NCI-H774 (cell line): ENCODE results near the gene GARIN3.

ENCODE experiments used
- DNase-seq: peaks from one replicate; lab custom pipeline; 2025; lab: John Stamatoyannopoulos, UW

GARIN3 gene

DNA sequence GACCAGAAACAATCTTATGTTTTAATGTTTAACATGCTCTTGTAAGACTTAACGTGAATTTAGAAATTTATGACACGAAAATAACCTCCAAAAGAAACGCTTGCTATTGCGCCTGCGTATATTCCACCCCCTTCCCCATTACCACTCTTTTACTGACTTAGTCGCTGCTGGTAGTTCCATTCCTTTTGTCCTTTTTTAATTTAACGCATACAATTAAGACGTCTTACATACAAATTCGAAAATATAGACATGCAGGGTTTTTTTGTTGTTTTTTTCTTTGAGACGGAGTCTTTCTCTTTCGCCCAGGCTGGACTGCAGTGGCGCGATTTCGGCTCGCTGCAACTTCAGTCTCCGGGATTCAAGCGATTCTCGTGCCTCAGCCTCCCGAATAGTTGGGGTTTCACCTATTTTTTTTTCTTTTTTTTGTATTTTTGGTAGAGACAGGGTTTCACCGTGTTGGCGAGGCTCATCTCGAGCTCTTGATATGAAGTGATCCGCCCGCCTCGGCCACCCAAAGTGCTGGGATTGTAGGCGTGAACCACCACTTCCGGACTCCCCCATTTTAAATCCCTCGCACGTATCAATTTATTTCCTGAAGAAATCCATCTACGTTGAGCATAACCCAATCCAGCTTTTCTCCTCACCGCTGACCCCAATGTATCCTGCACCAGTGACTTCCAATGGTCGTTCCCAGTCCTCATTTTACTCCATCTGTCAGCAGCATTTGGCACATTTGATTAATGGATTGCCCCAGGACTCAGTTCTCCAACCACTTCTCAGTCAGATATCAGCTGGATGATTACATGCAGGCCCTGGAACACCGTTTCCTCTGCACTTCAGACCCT lies 22.7 kb downstream of the GARIN3 start:
- DNase-seq = peak; percentile 10

DNA sequence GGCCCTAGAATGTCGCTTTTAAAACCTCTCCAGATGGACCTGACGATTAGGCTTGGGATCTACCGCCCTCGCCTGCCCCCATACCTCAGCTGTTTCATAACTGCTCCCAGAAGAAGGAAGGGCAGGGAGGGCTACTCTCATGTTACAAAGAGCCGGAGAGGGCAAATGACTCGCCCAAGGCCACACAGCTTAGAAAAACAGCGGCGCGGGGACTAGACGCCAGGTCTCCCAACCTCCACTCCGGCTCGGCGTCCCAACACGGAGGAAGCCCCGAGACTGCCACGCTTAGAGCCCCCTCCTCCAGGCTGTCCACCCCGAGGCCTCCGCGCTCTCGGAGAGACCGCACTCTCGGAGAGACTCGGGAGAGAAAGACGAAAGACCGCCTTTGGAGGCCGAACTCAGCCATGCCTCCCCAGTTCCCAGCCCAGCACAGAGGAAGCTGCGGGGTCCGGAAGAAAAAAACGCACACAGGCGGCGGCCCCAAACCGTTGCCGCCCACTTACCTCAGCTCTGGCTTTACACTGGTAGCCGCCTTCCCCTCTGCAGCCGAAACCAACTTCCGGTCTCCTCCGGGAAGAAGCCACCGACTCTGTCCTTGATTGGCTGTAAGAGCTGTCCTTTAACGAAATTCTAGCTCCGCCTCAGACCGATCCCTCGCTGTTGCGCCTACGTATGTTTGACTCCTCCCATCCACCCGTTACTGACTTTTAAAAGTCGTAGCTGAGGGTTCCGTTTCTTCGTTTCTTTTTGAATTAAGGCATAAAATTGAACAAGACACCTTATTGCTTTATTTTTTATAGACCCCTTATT lies 23.5 kb downstream of the GARIN3 start, which contains the start of gene MED7:
MED7 (minus strand) TSS at position 549 of the 810 bp plus-strand sequence. CDS start 3,434 bp downstream, outside the sequence.
- peak; percentile 98 for DNase-seq

DNA sequence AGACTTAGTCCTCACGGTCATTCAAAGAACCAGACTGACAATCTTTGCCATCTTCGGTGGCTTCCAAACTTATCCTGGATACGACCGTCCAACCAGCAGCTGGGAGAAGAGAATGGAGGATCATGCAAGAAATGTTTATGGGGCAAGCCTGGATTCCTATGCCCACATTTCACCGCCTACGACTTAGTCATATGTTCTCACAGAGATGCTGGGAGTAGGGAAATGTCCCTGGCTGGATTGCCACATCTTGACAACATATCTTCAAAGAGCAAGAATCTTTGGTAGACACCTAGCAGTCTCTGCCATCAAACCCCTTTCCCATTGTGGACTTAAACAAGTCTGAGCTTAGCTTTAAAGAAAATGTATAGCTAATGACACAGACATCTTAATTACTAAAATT lies 28.4 kb downstream of the GARIN3 start:
- no peak for DNase-seq

DNA sequence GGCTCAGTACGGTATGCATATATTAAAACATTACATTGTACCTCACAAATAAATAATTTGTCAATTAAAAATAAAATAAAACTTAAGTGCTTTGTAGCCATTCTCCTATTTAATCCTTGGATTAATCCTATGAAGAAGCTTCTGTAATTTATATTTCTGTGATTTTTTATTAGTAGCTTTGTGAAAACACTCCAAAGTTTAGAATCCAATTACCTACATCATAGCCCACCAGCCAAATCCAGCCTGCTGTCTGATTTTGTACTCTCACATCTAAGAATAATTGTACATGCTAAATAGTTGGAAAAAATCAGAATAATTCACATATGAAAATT lies 33.8 kb downstream of the GARIN3 start:
- no peak for DNase-seq

DNA sequence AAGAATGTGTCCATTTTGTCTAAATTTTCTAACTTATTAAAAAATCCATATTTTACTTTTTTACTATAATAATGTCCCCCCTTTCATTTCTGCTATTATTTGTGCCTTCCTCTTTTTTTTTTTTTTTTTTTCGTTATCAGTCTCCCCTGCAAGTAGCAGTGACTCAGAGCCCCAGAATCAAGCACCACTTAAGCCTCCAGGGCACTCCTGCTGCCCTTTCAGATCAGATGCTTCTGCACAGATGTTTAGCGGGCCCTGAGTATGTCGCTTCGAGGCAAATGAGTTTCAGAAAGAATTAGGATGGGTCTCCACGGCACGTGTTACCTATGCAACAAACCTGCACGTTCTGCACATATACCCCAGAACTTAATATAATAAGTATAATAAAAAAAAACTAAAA lies 35.1 kb downstream of the GARIN3 start:
- no peak for DNase-seq

DNA sequence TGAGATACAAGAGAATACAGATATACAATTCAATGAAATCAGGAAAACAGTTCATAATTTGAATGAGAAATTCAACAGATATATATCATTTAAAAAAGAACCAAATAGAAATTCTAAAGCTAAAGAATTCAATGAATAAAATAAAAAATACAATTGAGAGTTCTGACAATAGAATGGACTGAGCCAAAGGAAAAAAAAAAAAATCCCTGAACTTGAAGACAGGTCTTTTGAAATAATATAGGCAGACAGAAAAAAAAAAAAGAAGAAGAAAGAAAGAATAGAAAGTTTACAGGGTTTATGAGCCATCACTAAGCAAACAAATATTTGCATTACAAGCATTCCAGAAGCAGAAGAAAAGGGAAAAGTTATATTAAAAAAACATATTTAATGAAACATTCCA lies 44.4 kb downstream of the GARIN3 start:
- no peak for DNase-seq

DNA sequence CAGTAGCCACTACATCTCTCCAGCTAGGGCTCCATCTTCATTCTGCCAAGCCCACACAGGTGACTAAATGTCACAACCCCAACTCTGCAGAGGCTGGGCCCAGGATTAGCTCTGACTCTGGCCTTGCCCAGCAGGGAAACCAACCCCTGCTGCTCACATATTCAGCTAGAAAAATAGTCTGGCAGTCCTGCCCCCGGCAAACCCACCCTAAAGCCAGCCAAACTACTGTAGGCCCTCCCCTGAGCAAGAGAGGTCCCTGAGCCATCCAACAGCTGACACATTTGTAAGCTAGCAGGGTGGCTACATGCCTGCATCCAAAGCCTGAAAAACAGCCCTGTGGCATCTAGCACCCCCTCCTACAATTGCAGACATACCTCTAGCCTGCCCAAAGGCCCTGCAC lies 46.0 kb downstream of the GARIN3 start:
- no peak for DNase-seq

DNA sequence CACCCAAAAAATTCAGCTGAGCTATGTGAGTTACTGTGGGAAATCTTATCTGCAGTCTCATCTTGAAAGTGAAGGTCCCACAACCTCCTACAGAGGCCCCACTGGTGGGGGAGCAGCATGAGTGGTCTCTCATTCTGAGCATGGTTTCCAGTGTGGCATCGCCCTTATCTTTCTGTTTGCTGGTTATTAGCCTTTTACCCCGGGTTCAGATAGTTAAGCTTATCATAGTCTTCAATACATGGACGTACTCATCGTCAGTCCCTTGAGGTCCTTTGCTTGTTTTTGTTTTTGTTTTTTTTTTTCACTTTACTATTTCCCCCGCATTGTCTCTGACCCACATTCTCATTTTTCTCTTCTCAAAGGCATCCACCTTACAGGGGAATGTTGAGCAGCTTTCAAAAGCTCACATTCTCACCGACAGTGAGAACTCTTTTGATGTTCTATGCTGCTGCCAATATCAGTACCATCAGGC lies 49.5 kb downstream of the GARIN3 start:
- DNase-seq = no peak

DNA sequence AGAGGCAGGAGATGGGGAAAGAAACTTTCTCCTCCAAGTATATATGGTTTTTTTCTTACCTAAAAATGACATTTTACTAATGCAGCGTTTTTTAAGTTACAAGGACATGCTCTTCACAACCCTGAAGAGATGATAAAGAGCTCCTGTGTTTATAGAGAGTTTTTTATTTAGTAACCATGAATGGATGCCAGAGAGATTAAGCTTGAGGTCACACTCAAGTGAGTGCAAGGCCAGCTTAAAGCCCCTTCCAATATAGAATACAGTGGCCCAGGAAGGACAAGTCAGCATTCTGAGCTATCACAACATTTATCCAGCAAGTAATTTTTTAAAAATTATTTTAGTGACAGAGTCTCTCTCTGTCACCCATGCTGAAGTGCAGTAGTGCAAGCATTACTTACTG lies 50.6 kb downstream of the GARIN3 start:
- no peak for DNase-seq

DNA sequence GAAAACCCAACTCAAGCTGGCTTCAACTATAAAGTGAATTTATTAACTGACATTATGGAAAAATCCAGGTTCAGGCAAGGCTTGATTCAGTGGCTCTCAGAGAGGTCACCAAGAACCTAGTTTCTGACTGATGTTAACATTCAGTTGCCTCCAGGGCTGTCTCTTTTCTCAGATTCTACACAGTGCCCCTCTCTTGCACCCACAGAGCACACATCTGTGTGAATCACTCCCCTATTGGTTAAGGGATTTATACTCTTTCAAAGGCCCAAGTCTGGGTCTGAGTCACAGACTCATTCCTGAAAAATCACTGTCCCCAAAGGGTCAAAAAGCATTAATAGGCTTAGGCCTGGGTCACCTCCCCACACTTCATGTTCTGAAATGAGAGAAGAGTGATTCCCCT lies 51.1 kb downstream of the GARIN3 start:
- DNase-seq = no peak

DNA sequence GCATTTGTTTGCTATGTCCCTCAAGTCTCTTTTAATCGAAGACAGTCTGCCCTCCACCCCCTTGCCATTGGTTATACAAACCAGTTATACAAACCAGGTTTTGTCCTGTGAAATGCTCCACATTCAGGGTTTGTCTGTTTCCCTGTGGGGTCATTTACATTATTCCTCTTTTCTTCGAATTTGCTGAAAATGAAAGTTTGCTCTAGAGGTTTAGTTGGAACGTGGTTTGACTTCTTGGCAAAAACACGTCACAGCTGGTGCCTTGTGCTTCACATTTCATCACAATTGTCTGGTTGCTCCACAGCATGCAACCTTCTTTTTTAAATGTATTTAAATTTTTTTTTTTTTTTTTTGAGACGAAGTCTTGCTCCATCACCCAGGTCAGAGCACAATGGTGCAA lies 53.1 kb downstream of the GARIN3 start:
- no peak for DNase-seq
